GM18499 (cell line): Measurements from ENCODE around the gene CSNK2B.
"Not testable (repeated sequence)": the region's sequence is repeated elsewhere in the genome, so short reads cannot be mapped to it uniquely, and the experiment has no call there.

Experiments used
- ATAC-seq: cut with Tn5 transposase; IDR thresholded peaks from one replicate; pipeline ENCODE4 v1.9.1; 2021; ENCODE audit warnings: moderate number of reproducible peaks; ENCODE audit not compliant: insufficient read depth, unreplicated experiment

Gene CSNK2B

DNA sequence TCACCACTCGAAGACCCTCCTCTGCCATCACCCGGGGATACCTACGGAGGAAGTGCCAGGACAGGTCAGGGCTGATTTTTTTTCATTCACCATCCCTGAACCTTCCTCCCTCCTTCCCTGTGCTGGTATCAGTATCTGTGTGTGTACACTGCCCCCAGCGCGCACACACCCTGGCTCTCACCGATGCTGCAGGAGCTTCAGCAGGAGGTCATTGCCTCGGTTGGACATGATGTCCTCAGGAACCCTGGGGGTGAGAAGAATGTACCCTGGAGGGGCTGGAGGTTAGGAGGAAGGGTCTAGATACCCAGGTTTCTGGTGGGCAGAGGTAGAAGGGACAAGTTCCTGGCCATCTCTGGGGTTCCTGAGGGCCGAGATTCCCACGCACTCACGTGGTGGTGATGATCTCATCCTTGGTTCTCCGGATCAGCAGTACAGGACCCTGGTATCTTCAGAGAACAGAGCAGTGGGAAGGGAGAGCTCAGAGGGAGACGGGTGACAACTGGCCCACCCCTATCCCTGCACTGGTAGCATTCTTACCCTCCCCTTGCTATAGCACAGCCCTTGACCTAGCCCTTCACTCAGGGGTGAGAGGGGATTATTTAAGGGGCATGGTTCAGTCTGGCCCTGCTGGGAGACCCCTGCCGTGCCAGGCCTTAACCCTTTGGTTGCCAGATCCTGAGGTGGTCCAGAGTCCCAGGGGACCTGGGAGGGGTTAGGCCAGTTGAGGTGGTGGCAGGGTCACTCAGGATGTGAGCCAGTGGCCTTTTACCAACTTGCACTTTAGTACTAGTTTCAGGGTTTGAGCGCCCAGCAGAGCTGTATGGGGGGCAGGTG is 22.2 kb downstream of the CSNK2B start:
- no peak for ATAC-seq

DNA sequence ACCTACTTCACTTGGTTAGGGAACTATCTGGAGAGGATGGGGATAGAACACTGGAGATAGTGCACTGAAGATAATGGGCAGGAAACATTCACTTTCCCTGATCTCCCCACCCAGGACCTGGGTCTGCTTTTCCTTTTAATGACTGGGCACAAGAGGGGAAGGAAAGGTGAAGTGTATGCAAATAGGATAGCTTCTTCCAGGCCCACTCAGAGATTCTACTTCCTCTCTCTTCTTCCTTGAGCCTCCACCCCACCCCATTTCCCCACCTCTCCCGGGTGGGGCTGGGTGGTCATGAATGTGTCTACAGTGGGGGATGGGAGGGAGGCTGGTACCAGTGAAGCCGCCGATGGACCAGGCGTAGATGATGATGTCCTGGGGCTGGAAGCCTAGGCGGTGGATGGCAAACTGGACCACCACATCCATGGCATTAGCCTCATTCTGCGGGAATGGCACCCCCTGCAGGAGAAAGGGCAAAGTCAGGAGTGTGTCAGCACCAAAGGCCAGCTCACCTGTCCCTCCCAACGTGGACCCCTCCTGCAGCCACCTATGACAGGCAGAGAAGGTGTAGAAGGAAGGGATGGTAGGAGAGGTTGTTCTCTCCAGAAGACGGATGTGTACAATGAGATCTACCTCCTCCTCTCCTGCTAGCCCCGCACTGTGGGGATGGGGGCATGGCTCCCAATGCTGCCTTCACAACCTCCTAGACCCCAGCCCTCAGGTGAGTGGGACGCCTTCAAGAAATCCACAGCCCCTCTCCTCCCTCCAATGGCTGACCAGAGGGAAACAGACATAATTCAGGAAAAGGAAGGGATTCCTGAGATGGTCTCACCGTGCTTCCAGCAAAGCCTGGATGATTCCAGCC is 23.6 kb downstream of the CSNK2B start:
- ATAC-seq: no peak

DNA sequence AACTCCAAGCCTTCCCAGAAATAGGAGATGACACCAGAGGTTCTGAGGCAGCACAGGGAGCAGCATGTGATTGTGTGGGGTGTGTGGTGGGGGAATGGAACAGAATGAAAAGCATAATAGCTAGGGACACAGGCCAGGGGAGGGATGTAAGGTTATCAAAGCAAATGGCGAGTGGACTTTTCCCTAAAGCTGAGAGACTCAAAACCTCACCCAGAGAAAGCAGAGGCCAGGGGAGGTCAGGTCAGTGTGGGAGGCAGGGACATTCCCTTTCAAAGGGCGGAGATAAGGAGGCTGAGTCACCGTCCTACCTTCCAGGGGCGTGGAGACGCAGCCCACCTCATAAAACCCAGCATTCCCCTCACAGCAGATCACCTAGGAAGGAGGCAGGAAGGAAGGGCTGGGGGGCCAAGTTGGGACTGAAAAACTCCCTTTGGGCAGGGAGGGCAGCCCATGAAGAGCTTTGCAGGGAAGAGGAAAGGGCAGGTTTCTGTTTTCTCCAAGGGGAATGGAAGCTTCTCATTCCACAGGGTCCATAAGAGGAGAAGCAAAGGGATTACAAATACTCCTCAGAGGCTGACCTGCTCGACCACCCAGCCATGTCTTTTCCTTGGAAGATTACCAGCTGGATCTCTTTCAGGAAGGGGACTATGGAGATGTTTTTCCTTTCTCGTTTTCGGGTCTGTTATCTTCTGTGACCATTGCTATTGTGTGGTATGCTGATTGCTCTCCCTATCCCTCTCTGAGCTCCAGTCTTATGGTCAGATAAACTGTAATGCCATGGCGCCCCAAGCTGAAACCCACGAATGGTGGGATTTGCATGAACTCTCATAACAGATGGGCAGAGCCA is 24.6 kb downstream of the CSNK2B start:
- no peak for ATAC-seq

DNA sequence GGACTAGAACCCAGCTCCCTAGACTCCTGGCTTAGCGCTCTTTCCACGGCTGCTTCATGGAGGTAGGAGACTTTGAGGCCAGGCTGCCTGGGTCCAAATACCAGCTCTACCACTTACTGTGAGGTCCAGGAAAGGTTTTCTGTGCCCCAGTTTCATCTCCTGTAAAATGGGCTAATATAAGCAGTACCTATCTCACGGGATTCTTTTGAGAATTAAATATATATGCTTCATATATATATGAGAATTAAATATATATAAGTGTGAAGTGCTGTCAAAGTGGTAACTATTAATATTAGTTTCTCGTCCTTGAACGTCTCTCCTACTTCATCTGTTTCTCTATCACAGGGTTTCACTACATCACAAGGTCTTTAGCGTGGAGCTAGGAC is 25.2 kb downstream of the CSNK2B start:
- no peak for ATAC-seq

DNA sequence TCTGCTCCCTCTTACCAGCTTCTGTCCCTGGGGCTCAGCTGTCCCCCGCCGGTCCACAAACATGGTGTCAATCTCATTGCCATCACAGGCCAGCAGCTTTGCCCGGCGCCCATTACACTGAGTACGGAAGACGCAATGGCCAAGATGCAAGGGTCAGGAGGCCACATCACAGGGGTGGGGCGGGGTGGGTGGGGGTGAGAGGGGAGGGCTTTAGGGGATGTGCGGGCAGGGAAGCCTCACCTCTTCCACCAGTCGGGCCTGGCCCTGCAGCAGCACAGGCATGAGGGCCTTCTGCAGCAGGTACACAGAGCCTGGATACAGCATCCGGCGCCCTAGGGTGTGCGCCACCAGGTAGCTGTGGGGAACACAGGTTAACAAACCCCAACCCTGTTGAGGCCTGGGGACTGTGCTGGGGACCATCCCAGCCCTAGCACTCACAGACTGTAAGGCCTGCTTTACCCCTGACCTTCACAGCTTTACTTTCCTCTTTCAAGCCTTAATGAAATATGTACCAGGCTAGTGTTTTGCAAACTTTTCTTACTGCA is 25.8 kb downstream of the CSNK2B start:
- no peak for ATAC-seq

DNA sequence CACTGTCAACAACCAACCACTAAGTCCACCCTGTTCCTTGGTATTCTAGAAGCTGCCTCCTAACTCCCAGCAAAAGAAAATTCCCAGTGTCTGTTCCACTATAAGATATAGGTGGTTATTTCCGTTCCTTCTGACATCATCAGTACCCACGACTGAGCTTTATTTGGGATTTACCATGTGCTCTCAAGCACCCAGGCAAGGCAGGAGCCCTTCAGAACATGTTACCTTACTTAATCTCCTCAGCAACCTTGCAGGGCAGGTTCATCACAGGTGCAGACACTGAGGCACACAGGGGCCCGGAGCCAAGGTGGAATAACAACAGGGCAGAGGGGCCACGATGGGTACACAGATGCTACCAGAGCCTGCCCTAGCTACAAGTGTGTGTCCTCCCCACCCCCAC is 26.5 kb downstream of the CSNK2B start:
- ATAC-seq: no peak

DNA sequence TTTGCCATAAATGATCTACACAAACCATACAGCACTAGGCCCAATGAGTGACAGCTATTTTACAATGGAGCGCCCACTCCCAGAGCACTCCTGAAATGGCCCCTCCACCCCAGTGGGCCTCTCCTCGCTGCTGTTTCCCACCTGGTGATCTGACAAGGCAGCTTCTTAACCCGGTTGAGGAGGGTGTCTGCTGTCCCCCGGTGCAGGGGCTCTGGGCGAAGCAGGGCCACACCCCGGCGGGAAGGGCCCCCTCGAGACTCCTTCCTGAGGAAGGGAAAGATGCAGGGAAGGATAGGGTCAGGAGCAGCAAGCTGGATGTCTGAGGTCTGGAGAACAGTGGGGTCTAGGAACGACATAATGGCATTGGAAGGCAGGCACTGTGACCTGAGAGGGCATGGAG is 27.0 kb downstream of the CSNK2B start:
- ATAC-seq: no peak

DNA sequence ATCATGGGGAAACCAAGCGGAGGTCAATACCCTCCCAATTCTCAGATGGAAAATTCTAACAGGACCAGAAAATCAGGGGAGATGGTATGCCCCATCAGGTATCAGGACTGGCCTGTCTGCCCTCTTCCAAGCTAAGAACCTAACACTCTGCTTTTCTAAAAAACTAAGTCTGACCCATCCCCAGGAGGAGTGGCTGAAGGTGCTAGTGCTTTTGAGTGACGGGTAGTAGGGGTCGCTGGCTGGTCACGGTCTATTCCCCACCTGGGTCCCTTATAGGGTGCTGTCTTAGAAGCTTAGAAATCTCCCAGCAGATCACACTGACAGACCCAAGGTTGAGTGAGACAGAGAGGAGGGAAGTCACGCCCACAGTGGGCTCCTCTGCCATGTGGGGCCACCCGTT is 27.7 kb downstream of the CSNK2B start:
- no peak for ATAC-seq

DNA sequence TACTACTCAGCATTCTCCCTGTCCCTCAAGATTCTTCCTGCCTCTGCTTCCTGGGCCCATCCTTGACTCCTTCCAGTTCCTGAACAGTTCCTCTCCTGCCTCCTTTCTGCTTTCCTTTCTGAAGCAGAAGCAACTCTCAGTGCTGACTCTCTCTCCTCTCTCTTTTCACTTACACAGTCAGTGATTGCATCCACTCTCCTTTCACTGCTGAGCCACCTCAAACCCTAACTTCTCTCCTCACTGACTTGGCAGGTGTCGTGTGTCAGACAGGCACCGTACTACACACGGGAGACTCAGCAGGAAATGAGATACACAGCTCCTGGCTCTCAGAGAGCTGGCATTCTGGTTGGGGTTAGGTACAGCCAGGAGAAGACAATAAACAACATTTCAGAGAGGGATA is 31.7 kb downstream of the CSNK2B start:
- no peak for ATAC-seq

DNA sequence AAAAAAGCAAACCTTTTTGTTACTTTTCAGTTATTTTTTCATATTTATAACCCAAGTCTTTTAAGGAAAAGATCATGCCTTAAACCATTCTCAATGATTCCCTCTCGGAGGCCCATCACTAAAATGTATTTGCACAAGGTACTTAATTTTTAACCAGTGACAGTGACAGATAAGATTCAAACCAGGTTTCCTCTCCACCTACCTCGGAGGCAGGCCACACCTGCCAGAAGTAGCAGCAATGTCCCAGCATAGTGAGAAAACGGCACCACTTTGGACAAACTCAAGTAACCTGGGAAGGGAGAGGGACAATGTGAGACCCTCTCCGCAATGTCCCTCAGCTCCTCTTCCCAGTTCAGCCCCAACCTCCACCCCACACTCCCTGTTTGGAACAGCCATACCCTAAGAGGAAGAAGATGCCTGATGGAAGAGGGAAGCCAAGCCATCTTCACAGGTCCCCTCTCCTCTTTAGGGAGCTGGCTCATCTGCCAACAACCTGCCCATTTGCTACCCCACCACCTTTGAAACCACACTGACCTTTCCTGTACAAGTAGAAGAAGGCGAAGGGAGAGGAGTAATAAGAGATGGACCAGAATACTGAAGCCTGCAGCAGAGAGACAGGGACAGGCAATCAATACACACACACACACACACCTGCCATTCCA is 35.0 kb downstream of the CSNK2B start:
- no peak for ATAC-seq

DNA sequence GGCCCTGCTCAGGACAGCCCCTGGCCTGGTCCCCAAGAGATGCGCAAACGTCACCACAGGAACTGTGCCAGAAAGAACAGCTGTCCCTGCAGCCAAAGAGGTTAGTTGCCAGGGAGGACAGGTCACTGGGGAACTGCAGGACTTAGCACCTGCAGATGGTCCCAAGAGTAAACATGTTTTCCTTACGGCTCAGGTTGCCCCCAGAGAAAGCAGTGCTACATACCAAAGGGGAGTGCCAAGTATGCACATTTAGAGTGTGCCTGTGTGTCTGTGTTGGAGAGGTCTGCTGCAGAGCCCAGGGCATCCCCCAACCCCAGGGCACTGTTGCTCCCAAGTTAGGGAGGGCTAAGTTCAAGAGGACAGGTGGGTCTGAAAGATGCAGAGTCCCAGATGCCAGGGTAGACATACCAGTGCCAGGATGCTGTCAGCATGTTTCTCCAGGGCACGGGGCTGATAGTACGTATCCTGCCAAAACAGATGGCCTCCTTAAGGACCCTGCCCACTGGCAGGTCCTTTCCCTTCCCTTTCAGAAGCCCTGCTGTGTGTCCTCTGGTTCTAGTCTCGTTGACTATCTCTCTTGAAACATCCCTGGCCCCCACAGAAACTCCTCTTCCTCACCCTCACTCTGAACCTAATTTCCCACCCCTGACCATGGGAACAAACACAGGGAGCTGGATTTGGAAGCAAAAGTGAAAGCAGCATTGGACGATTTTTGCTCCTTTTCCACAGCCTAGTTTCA is 36.0 kb downstream of the CSNK2B start:
- ATAC-seq: no peak

DNA sequence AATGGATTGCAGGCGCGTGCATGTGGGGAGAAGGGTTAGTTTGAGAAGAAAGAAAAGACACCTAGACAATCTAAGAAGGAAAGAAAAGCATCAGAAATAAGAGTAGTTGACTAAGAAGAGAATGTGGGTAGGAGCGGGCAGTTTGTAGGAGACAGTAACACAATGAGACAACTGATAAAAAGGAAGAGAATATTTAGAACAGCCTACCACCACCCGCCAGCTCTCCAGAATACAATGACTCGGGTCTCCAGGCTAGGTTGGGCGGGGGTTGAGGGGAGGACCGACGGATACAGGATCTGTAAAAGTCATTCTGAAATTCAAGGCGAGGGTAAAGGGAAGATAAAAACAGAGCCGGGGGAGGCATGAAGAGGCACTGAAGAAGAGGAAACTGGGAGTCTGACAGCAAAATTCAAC is 36.5 kb downstream of the CSNK2B start:
- ATAC-seq: no peak

DNA sequence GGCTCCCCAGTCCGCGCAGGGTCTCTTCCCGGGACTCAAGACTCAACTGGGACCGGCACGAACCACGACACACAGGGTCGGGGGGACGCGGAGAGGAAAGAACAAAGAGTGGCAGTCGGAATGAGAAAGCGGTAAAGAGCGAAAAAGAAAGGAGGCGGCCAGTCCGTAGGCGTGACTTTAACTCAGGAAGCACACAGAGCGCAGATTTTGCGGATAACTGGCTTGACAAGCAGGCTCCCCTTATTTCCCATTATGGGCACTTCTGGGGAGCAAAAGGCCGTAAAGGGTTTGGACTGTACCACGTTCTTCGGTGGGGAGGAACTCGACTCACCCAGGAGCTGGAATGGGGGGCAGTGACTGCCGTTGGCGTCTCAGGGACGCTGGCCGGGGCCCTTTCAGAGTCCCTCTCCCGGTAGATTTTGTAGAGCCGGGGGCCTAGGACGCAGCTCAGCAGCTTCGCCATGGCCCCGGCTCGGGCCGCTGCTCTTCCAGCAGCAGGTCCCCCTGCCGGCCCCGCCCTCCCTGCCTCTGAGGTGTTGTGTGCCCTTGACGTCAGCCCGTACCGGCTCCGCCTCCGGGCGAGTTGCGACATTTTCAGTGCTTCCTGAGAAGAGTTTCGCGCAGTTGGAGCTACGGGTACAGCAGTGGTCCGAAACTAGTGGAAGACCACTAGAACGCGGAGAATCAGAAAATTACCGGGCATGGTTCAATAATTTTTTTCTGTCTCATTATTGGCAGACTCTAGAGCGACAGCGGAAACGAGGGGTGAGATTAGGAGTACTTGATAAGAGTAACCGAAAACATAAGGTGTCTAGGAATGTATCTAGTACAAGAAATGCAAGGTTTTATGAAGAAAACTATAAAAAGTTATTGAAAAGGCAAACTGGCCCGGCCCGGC is 37.2 kb downstream of the CSNK2B start, which contains the start of gene ABHD16A:
Gene ABHD16A (minus strand): TSS at position 506 of the 898 bp plus-strand sequence. CDS start 43 bp downstream, at position 463.
- no peak for ATAC-seq

DNA sequence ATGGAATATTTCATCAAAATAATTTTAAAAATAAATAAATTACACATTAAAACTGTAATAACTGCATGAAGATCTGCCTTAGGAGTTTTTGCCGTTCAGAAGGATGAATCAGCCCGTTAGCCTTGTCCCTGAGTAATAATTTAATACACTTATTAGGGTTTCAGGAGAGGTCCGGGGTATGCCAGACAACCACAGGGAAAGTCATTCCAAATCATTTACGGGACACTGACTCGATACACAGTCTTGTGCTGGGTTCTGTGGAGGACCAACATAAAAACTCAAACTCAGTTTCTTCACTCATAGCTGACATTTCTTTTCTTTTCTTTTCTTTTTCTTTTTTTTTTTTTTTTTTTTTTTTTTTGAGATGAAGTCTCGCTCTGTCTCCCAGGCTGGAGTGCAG is 40.1 kb downstream of the CSNK2B start:
- ATAC-seq: no peak

DNA sequence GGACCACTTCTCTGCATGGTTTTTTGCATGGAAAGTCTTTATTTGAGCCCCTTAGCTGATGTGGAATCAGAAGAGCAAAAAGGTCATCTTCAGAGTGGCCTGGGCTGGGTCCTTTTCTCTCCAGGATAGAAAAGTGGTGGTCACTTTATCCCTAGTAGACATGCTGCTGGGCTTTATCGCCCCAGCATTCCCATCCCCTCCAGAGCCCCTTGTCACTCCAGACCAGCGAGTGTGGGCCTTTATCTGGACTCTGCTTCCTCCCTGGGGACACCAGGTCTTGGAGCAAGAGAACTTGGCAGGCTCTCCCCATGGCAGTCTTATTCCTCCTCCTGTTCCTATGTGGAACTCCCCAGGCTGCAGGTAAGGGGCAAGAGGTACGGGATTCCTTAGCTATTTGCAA is 40.7 kb downstream of the CSNK2B start, which contains the start of gene LY6G6F:
Gene LY6G6F (plus strand): TSS at position 268 of the 400 bp plus-strand sequence. CDS start 41 bp downstream, at position 309.
- no peak for ATAC-seq

DNA sequence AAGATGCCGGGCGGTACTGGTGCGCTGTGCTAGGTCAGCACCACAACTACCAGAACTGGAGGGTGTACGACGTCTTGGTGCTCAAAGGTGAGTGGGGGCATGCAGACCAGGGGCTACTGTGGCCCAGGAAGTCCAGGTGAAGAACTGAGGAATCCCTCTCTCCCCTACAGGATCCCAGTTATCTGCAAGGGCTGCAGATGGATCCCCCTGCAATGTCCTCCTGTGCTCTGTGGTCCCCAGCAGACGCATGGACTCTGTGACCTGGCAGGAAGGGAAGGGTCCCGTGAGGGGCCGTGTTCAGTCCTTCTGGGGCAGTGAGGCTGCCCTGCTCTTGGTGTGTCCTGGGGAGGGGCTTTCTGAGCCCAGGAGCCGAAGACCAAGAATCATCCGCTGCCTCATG is 41.8 kb downstream of the CSNK2B start:
- ATAC-seq: no peak

DNA sequence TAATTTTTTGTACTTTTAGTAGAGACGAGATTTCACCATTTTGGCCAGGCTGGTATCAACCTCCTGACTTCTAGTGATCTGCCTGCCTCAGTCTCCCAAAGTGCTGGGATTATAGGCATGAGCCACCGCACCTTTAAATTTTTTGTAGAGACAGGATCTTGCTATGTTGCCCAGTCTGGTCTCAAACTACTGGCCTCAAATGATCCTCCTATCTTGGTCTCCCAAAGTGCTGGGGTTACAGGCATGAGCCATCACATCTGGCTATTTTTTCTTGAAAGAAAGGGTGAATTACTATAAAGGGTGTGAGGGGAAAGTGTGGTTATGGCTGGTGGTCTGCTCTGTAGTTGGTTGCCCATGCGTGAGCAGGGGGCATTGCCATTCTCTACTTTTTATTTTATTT is 42.3 kb downstream of the CSNK2B start:
- no peak for ATAC-seq

DNA sequence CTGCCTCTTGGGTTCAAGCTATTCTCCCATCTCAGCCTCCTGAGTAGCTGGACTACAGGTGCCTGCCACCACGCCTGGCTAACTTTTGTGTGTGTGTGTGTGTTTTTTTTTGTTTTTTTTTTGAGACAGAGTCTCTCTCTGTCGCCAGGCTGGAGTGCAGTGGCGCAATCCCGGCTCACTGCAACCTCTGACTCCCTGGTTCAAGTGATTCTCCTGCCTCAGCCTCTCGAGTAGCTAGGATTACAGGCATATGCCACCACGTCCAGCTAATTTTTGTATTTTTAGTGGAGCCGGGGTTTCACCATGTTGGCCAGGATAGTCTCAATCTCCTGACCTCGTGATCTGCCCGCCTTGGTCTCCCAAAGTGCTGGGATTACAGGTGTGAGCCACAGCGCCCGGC is 43.3 kb downstream of the CSNK2B start:
- not testable (repeated sequence) for ATAC-seq
